ENCODE results near the gene CDKN2B-AS1.

DNA sequence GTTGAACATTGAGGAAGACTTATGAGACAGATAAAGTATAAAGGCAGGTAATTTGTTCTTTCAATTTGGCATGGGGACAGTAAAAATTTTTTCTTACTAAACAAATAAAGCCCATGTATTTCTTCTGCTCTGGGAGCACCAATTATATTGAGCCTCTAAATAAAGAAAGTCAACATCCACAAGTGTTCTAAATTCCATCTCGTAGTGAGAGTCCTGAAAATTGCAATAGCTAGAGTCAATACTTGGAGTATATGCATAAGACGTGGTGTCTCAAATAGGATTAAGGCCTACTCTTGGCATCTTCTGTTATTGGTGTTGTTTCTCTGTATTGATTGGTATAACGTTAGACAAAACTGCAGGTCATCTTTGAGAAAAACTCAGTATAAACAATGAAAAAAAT lies 135.0 kb downstream of the CDKN2B-AS1 start:
- TF ChIP-seq, protein P1, sequence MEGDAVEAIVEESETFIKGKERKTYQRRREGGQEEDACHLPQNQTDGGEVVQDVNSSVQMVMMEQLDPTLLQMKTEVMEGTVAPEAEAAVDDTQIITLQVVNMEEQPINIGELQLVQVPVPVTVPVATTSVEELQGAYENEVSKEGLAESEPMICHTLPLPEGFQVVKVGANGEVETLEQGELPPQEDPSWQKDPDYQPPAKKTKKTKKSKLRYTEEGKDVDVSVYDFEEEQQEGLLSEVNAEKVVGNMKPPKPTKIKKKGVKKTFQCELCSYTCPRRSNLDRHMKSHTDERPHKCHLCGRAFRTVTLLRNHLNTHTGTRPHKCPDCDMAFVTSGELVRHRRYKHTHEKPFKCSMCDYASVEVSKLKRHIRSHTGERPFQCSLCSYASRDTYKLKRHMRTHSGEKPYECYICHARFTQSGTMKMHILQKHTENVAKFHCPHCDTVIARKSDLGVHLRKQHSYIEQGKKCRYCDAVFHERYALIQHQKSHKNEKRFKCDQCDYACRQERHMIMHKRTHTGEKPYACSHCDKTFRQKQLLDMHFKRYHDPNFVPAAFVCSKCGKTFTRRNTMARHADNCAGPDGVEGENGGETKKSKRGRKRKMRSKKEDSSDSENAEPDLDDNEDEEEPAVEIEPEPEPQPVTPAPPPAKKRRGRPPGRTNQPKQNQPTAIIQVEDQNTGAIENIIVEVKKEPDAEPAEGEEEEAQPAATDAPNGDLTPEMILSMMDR (IDR thresholded peaks at IDR 0.05) = no peak
- TF ChIP-seq POLR2A (IDR thresholded peaks at IDR 0.05) = no peak
